Activated gamma-delta T cell treated with anti-CD3 and anti-CD28 coated beads, Interleukin-2, amount 50 U/mL, for 16 hours (primary cell): ENCODE results near the gene CREG2.

Experiments
- DNase-seq: peaks from one replicate; pipeline ENCODE4 v3.0.0-alpha.2; 2020; ENCODE audit warnings: low read depth

CREG2 gene, protein sequence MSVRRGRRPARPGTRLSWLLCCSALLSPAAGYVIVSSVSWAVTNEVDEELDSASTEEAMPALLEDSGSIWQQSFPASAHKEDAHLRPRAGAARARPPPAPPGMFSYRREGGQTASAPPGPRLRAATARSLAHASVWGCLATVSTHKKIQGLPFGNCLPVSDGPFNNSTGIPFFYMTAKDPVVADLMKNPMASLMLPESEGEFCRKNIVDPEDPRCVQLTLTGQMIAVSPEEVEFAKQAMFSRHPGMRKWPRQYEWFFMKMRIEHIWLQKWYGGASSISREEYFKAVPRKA

DNA sequence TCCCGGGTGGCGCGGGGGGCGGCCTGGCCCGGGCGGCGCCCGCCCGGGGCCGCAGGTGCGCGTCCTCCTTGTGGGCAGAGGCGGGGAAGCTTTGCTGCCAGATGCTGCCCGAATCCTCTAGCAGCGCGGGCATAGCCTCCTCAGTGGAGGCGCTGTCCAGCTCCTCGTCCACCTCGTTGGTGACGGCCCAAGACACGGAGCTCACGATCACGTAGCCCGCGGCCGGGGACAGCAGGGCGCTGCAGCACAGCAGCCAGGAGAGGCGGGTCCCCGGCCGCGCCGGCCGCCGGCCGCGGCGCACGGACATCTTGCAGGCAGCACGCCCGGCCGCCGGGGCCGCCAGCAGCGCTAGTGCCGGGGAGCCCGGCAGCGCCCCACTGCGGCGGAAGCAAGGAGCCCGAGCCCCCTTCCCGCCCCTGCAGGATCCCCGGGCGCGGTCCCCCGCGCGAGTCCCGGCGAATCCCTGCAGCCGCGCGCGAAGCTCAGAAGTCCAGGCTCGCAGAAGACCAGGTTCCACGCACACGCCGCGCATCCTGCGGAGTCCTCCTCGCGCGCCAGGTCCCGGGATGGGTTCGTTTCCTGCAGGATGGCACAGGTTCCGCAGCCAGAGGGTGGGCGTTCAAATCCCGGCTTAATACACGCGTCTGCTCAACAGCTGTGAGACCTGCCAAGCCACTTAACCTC, at the start of gene CREG2:
TSS of gene CREG2 (minus strand) at position 353 of the 684 bp plus-strand sequence. CDS start at position 307, 46 bp downstream.
- DNase-seq = peak; percentile 18

DNA sequence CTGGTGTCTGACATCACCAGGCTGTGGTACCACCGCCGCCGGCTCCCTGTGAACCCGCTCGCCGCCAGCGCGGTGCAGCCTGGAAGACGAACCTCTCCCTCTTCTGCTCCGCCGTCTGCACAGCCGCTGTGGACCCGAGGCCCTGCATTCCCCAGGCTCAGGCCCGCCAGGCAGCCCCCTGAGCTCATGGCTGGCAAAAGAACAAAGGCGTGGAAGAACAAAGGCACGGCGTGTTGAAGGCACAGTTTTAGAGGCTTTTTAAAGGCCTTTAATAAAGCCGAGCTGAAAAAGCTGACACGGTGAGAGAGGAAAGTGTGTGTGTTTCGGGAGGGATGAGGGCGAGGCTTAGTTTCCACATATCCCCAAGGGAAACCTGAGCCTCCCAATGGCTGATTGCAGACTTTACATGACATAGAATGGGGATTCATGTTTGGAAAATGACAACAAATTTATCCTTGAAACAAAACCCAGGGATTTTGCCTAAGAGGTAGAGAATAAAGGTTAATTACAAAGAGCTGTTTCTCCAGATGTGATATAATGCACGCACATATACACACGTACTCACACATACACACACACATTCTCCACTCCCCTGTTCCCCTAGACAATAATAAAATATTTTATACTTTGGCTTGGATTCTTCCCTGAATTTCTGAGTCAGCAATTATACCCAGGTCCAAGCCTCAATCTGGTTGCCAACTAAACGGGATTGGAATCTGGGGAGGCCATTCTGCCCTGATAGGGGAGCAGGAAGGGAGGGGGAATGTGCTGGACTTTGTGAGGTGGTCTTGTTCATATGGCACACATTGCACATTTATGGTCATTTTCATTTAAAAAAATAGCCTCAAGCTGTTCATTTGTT, 47.9 kb upstream of the CREG2 start:
- no peak for DNase-seq

DNA sequence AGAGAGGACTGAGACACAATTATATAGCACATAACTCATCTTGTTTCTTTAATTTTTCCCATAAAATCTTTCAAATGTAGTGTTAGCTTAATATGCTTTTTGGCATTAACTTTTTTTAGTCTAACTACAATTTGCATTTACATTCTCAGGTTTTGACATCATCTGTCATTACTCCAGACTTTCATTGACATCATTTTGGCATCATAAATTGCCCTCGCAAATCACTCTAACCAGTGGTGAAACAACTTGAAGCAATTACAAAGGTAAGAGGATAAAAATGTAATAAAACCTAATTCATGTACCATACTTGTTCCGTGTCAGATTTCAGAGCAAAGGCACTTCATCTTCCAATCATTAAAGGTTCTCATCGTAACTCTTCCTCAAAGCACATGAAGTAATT, 46.2 kb upstream of the CREG2 start:
- no peak for DNase-seq

DNA sequence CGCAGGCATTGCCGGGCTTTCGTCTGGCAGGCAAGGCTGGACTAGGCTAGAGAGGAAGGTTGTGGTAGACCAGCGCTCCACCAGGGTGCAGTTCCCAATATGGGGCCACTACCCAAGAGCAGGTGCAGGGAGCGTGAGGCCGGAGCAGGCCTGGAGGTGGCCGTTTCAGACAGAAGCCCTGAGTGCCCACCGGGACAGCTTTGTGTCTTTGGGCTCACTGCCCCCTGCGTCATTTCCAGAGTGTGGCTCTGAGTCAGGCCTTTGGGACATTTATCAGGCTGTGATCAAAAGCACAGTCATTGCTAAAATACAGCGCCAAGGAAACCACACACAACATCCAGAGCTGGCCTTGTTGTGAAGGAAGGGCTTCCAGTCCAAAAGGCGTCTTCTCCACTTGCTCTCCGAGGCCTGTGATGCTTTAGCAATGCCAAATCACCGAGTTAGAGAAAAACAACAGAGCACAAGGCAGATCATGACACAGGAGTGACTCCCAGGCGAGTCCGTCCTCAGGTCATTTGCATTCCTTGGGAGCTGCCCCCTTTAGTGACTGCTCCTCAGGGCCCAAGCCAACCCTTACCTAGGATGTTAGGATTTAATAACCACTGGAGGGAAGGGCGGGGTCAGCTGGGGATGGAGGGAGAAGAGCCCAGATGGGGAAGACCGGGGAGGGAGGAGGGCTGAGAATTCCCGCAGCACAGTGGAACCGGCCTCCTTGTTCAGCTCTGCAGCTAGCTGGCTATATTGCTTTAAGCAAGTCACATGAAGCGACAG, 45.3 kb upstream of the CREG2 start:
- no peak for DNase-seq

DNA sequence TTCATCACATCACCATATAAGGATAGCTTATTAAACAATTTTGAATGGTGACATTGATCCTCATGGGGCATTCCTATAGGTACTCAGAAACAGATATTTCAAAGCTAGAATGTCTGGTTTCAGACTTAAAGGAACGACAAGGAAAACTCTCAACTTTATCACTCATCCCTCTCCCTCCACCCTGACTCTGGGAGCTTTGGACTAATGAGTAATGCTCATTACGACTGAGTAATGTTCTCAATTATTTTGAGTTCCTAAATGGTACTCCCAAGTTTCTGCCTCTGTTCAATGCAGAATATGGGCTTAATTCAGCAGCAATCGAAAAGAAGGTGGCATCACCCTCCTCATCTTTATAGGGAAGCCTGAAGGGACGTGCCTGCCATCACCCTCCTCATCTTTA, 44.2 kb upstream of the CREG2 start:
- no peak for DNase-seq

DNA sequence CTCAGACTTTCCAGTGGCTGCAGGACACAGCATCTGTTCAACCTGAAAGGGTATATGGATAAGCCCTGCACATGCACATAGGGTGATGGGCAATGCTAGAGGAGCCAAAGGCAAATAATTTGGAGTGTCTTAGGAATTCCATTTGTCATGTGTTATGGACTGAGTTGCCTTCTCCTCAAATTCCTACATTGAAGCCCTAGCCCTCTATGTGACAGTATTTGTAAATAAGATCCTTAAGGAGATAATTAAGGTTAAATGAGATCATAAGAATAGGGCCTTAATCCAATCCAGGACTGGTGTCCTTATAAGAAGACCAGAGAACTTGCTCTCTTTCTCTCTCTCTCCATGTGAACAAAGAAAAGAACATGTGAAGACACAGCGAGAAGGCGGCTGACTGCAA, 42.9 kb upstream of the CREG2 start:
- no peak for DNase-seq

DNA sequence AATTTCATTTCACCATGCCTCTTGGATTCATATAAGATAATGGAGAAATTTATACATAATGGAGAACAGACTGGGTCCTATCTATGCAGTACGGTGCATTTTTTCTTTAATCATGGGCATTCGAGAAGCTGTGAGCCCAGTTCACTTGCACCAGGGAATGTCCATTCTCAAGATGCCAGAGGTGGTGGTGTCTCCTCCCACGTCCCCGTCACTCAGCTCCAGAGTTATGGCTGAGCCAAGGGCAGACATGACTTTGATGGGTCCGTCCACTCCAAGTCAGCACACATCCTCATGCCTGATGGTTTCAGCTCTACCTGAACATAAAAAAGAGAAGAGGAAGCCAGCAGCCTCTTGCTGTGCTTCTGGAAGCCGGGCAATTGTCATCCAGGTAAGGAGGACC, 42.1 kb upstream of the CREG2 start:
- DNase-seq = no peak

DNA sequence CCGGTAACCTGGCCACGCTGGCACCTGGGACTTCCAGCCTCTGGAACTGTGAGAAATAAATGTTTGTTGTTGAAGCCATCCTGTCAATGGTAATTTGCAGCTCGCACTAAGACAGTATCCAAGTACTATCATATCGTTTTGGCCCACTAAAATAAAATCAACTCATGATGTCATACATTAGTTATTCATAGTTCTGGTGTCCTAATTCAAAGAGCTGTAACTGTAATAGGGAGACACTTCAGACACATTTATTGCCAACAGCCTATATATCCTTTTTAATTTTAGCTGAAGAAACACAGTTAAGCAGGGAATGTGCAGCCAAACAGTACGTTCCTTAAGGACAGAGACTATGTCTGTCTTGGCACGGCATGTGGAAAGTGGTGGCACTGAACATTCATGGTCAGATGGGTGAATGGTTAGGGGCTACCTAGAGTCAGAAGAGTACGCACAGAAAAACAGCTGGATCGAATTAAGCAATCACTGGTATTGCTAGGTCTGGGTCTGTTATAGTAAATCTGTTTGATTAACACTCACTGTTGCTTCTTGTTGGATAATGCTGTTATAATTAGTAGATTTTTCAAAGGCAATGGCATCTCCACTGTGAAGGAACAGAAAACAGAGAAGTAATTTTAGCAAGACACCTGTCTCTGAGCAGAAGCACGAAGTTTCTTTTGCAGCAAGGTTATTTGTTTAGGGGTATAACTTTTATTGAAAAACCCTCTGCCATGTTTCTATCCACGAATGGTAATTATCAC, 41.3 kb upstream of the CREG2 start:
- DNase-seq = no peak

DNA sequence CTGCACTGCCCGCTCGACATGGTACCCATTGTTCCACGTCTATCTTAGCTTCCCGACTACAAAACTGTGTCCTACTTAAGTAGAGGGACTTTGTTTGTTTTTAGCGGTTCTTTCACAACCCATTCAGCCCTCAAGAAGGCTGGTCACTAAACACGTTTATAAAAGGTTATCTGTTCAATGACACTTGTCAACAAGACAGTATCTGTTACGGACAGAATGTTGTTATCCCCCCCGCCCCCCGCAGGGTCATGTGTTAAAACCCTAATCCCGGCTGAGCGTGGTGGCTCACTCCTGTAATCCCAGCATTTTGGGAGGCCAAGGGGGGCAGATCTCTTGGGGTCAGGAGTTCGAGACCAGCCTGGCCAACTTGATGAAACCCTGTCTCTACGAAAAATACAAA, 40.4 kb upstream of the CREG2 start:
- DNase-seq = no peak

DNA sequence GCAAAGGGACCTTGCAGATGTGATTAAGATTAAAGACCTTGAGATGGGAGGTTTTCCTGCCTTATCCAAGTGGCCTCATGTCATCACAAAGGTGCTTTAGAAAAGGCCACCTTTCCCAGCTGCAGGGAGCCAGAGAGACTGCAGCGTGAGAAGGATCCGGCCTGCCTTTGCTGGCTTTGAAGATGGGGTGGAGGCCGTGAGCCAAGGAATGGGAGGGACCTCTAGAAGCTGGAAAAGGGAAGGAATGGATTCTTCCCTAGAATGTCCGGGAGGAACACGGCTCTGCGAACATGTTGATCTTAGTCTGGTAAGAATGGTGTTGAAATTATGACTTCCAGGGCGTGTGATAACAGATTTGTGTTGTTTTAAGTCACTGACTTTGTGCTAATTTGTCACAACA, 39.9 kb upstream of the CREG2 start:
- no peak for DNase-seq

DNA sequence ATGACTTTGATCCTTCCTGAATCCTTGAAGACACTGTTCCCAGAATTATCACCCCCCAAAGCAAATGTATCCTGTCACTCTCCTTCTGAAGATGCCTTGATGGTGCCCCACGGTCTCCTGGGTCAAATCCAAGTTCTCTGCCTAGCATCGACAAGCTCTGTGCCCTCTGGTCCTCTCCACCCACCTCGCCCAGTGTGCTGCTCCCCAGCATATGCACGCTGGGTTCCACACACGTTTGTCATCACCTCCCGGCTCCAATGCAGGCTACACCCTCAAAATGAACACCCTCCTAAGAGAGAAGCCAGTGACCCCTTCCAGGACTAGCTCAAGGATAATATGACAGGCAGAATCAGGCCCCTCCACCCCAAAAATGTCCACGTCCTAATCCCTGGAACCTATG, 39.5 kb upstream of the CREG2 start:
- no peak for DNase-seq

DNA sequence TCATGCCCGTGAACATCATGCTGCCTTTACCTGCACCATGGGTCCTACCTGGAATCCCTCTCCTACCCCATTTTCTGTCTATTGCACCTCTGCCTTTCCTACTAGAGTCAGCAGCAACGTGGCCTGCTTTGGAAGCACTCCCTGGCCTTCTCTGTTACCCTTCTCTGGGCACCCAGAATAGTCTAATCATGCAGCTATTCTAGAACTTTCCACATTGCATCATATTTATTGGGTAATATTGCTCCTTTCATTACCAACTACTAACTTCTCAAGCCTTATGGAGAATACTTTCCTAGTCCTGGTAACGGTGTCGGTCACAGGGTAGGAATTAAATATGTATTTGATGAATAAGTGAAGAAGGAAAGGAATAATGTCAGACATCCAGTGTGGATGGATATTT, 33.3 kb upstream of the CREG2 start:
- DNase-seq = no peak

DNA sequence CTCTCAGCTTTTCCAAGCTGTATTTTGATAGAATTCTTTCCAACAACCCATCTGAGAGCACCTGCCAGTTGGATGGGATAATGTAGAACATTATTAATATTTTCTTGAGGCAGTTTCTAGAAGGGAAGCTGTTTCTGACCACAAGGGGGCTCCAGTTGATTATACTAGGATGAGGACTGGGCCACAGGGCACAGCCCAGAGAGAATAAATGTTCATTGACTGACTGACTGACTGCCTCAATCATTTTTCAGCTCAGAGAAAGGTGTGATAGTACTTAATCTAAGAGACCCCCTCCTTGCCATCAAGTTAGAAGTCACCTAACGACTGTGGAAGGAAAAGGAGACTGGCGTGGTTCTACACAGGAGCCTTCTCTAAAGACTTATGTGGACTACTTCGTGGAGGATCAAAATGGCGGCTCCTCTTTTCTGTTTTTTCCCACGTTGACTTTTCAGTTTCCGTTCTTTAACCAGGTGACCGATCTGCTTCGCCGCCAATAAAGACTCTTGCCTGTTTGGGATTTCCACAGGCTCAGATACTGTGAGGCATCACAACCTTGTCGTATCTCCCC, 31.9 kb upstream of the CREG2 start:
- peak; percentile 45 for DNase-seq

DNA sequence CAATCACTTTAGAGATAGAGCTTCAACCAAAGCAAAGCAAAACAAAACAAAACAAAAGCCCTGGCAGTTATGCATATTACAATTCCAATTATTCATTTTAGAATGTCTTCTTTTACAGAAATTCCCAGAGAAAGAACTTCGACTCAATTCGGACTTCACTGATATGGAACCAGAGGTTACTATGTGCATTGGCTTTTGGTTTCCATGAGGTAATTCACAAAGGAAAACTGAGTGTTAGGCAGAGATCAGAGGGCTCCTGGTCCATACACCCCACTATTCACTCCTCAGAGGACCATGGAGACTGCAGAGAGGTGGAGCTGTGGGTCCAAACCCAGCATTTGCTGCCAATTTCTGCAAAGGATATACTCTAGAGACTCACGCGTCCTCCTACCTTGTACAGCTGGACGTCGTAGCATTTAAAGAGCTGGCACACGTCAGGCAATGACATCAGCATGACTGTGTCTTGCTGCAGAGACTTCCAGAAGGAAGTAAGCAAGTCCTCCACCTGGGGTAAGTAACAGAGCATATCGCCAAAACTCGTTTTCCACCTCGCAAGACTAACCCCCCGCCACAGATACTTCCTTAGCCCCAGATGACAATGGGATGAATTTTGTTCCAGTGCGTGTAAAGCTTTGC, 31.3 kb upstream of the CREG2 start:
- no peak for DNase-seq

DNA sequence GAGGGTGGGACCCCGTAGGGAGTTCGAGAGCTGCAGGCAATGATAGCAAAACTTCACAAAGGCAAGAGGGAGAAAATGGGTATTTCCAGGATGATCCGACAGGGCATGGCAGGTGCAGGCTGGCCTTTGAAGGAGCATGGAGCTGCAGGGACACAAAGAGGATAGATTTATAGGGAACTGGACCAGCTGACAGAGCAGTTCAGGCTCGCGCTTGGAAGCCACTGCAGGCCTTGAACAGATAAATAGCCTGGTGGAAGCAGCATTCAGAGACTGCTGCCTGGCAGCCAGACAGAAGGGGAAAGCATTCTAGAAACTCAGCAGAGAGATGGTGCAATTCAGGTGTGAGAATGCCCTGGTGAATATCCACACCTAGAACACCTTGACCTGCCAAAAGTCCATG, 29.3 kb upstream of the CREG2 start:
- DNase-seq = no peak

DNA sequence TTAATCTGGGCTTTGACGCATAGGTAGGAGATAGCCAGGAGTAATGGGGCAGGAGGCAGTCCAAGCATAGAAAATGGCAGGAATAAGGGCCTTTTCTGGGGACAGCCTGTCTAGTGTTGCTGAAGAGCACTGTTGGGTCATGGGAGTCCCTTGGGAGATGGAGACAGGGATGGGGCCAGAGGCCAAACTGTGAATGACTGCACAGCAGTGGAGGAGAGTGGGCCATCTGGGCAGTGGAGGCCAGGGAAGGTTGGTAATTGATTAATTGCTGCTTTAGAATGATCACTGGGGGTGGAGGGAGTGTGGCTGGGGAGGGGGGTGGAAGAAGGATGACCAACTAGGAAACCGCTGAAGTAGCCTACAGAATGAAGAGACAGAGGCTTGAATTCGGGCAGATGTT, 28.6 kb upstream of the CREG2 start:
- DNase-seq = no peak

DNA sequence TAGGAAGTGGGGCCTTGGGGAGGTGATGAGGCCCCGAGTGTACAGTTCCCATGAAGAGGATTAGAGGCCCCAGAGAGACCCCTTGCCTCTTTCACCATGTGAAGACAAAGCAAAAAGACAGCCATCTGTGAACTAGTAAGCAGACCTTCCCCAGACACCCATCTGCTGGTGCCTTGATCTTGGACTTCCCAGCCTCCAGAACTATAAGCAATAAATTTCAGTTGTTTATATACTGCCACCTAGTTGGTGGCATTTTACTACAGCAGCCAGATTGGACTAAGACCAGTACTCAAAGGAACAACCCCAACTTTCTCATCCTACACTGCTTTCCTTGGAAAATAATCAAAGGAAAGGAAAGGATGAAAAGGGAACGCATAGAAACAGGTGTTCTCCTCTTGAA, 27.9 kb upstream of the CREG2 start:
- no peak for DNase-seq

DNA sequence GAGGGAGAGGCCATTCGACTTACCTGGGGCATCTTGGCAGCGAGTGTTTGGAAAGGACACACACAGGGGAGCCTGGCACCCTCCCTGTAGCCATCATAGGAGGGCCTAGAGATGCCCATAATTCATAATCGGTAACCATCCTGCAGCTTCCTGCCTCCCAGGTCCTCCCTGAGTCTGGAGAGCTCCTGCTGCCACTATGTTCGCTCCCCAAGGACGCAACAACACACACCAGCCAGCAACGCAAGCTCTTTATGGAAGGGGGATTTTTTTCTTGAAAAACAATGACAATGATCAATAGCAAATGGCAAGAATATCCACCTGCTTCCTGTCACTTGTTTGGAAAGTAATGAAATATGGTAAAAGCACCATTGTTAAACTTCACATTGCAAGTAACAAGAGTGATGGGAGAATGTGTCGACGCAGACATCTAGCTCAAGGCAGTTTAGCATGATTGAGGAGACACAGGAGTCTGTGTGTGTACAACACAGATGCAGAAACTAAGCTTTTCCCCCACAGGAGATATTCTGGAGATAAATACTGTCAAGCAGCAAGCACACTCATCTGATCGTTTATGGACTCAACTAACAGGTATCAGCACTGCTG, 24.9 kb upstream of the CREG2 start:
- no peak for DNase-seq

DNA sequence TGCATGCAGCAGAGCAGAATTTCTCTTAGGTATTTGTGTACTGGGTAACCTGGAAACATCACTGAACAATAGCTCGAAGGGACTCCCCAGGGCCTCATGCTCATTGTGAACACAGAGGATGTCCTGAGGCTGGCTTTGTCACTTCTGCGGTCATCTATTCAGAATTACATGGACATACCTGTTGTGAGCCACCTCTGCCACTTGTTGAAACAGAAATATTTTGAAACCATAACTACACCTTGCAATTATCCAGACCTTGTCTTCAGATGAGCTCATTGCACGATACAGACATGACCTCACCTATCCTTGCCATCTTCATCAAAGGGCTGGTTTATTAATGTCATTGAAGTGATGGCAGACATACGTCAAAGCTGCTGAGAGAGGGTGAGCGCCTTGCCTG, 23.4 kb upstream of the CREG2 start:
- no peak for DNase-seq

DNA sequence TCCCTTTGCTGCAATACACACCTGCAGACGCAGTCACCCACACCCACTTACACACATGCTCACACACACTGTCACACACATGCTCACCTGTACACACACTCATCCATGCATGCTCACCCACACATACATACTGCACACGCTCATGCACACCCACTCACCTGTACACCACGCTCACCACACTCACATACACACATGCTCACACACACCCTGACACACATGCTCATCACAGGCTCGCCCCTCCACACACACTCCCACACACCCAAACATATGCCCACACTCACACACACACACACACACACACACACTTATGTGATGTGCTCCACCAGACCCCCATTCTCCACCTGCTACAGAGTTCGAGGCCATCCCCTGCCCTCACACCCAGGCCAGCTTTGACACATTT, 22.8 kb upstream of the CREG2 start:
- DNase-seq = no peak
